ENCODE results near the gene BCKDK. TPM values are rescaled to one million over a fixed set of nuclear protein-coding genes. Genes with fewer than 3 reads are reported as not detected.

BCKDK gene
- total RNA-seq, 1 experiment from 2014 or later: 60.4 TPM

DNA sequence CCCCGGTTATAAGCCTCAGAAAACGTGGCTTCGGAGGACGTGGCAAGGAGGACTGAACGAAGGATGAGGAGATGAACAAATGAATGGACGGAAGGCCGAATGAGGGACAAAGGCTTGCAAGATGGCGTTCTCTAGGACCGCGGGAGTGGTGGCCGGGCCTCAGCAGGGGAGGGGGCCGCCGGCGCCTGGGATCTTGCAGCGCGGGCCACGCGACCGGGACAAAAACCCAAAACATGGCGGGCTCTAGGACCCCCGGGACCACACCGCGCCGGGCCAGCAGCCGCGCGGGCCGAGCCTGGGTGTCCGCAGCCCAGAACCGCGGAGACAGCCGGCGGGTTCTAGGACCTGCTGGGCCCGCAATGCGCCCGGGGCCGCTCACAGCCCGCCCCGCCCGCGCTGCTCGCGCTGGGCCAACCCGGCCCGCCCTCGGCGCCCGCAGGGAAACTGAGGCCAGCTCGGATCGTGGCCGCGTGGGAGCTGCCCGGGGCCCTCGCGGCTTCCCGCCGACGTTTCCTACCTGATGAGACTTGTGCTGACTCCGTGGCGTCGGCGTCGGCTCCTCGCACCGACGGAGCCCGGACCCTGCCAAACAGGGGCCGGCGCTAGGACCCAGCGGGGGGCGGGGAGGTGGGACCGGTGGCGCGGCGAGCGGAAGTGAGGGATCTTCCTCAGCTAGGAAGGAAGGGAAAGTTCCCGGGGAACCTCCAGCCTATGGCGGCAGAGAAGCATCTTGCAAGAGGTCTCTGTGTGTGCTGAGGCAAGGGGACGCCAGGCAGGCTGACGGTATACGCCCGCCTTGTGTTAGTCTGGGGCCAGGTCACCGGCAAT, 34.8 kb upstream of the BCKDK start:
- Histone ChIP-seq H3K9me3 (ENCODE audit: control insufficient read depth, insufficient read depth, low read depth, low read length) (no peaks in the 10 kb centered on the region), H3K36me3 (ENCODE audit: control insufficient read depth, insufficient read depth, low read length) (peaks cover 10% of the 10 kb centered on the region), H3K4me3 (ENCODE audit: low read depth in 2 of 2, low read length in 2 of 2) (peak overlapping the region; percentile 99), H3K27me3 (ENCODE audit: control insufficient read depth, insufficient read depth, low read length) (no peaks in the 10 kb centered on the region), H3K4me1 (ENCODE audit: control insufficient read depth, insufficient read depth, low read length) (peaks cover 10% of the 10 kb centered on the region; the same call in 1 of the 2 replicates), H3K27ac (ENCODE audit: low read length) (peak overlapping the region; percentile 97)
- no TSS peak for BruUV-seq (replicated peaks)
- ATAC-seq: peak; percentile 89
- TF ChIP-seq, protein P1, sequence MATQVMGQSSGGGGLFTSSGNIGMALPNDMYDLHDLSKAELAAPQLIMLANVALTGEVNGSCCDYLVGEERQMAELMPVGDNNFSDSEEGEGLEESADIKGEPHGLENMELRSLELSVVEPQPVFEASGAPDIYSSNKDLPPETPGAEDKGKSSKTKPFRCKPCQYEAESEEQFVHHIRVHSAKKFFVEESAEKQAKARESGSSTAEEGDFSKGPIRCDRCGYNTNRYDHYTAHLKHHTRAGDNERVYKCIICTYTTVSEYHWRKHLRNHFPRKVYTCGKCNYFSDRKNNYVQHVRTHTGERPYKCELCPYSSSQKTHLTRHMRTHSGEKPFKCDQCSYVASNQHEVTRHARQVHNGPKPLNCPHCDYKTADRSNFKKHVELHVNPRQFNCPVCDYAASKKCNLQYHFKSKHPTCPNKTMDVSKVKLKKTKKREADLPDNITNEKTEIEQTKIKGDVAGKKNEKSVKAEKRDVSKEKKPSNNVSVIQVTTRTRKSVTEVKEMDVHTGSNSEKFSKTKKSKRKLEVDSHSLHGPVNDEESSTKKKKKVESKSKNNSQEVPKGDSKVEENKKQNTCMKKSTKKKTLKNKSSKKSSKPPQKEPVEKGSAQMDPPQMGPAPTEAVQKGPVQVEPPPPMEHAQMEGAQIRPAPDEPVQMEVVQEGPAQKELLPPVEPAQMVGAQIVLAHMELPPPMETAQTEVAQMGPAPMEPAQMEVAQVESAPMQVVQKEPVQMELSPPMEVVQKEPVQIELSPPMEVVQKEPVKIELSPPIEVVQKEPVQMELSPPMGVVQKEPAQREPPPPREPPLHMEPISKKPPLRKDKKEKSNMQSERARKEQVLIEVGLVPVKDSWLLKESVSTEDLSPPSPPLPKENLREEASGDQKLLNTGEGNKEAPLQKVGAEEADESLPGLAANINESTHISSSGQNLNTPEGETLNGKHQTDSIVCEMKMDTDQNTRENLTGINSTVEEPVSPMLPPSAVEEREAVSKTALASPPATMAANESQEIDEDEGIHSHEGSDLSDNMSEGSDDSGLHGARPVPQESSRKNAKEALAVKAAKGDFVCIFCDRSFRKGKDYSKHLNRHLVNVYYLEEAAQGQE (IDR thresholded peaks at IDR 0.05; ENCODE audit: insufficient read depth in 1 of 2, low read depth in 2 of 2, low read length in 1 of 2): no peak
- TF ChIP-seq TCF7L2 (IDR thresholded peaks at IDR 0.05; ENCODE audit: low read depth, low read length) (no peak), POLR2AphosphoS5 (IDR thresholded peaks at IDR 0.05; ENCODE audit: low read depth, low read length) (peak; percentile 13; the same call in 1 of the 2 replicates), SIN3A (IDR thresholded peaks at IDR 0.05; ENCODE audit: borderline replicate concordance, insufficient read depth, low read depth, low read length) (no peak)
- TF ChIP-seq, protein P2, sequence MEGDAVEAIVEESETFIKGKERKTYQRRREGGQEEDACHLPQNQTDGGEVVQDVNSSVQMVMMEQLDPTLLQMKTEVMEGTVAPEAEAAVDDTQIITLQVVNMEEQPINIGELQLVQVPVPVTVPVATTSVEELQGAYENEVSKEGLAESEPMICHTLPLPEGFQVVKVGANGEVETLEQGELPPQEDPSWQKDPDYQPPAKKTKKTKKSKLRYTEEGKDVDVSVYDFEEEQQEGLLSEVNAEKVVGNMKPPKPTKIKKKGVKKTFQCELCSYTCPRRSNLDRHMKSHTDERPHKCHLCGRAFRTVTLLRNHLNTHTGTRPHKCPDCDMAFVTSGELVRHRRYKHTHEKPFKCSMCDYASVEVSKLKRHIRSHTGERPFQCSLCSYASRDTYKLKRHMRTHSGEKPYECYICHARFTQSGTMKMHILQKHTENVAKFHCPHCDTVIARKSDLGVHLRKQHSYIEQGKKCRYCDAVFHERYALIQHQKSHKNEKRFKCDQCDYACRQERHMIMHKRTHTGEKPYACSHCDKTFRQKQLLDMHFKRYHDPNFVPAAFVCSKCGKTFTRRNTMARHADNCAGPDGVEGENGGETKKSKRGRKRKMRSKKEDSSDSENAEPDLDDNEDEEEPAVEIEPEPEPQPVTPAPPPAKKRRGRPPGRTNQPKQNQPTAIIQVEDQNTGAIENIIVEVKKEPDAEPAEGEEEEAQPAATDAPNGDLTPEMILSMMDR (IDR thresholded peaks at IDR 0.05): no peak
- ChIA-PET CTCF (interaction anchor here (1.5 kb wide), 1 partner anchor 89 kb away, joined by 3 read pairs; no protein-coding TSS in a partner anchor), POLR2A (interaction anchor here (0.6 kb wide), 1 partner anchor 107 kb away, joined by 7 read pairs; no protein-coding TSS in a partner anchor)
- DNase-seq (ENCODE audit: low read depth, low spot score): peak; percentile 30
- in situ Hi-C loops (cut with HindIII; ENCODE audit: low pct_unique_long_range_greater_than_20kb, low sequenced_read_pairs) (no loop called here), intact Hi-C loops (cut with micrococcal nuclease; ENCODE audit: unreplicated experiment) (no loop called here)

DNA sequence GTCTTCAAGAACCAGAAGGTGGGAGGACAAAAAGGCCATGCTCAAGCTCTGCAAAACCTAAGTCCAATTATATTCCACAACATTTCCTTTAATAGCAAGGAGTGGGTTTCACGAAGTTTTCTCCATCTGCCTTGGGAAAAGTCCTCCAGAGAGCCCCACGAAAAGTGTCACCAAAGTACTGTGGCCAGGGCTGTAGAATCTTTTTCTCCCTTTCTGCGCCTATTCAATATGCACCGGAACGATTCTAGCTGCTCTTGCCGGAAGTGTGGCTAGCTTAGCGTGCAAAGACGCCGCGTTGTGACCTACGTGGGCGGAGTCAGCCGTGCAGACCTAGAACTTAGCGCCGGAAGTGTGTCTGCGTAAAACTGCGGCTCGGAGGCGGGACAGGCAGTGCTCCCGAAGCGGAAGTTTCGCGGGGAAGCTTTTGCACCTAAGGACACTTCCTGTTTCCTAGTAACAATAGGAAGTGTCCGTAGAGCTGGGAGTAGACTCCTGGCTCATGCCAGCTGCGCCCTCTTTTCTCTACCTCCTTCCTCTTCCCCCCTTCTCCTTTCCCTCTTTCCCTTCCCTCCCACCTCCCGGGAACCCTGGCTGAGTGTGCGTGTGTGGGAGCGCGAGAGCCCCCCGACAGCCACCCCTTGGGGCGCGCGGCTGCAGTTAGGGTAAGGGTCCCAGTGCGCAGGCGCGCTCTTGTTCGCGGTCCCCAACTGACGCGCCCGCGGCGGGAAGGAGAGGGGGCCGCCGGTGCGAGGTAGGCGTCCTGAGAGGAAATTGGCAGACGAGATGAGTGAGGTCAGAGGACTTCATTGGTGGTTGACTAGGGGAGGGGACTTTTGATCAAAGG, 34.0 kb upstream of the BCKDK start, which contains the start of the genes ZNF646 and ZNF668:
ZNF646 (plus strand) TSS at position 453 of the 844 bp plus-strand sequence. CDS start 1,903 bp downstream, outside the sequence.
ZNF668 (minus strand) TSS at position 271 of the 844 bp plus-strand sequence. CDS start 9,781 bp downstream, outside the sequence.
- peak; percentile 96 for DNase-seq (ENCODE audit: low read depth, low spot score)
- H3K4me3 ChIP-seq (ENCODE audit: low read depth in 2 of 2, low read length in 2 of 2): peak within 1 kb of the TSS; percentile 99
- no TSS peak for BruUV-seq (replicated peaks)

More for the DNA sequence above, 34.0 kb upstream of the BCKDK start, which contains the start of the genes ZNF646 and ZNF668:
- ATAC-seq: peak; percentile 93
- H3K27ac ChIP-seq (ENCODE audit: low read length): peak within 1 kb of the TSS; percentile 97
- CTCF ChIA-PET: interaction anchor here (0.7 to 1.5 kb wide), 2 partner anchors 68 to 90 kb away, joined by 3 to 7 read pairs; no protein-coding TSS in a partner anchor
- in situ Hi-C loops (cut with HindIII; ENCODE audit: low pct_unique_long_range_greater_than_20kb, low sequenced_read_pairs): no loop called here
- TF ChIP-seq, protein P1 (IDR thresholded peaks at IDR 0.05; ENCODE audit: insufficient read depth in 1 of 2, low read depth in 2 of 2, low read length in 1 of 2): 0 out of 4 replicates have a peak, but pooled peaks of 1 of the 2 experiments have one; percentile 44
- TF ChIP-seq TCF7L2 (IDR thresholded peaks at IDR 0.05; ENCODE audit: low read depth, low read length): peak; percentile 69
- TF ChIP-seq, protein P2 (IDR thresholded peaks at IDR 0.05): no peak
- peak; percentile 91 for TF ChIP-seq POLR2AphosphoS5 (IDR thresholded peaks at IDR 0.05; ENCODE audit: low read depth, low read length)
- TF ChIP-seq SIN3A (IDR thresholded peaks at IDR 0.05; ENCODE audit: borderline replicate concordance, insufficient read depth, low read depth, low read length): peak; percentile 88; the same call in 1 of the 2 replicates
- POLR2A ChIA-PET: interaction anchor here (0.6 kb wide), 1 partner anchor 108 kb away, joined by 7 read pairs; no protein-coding TSS in a partner anchor
- intact Hi-C loops (cut with micrococcal nuclease; ENCODE audit: unreplicated experiment): loop anchor here (1.0 kb wide), 1 partner anchor 22 kb away; no protein-coding TSS in a partner anchor
- peaks cover 10% of the 10 kb centered on the region; the same call in 1 of the 2 replicates for H3K4me1 ChIP-seq (ENCODE audit: control insufficient read depth, insufficient read depth, low read length)
- H3K27me3 ChIP-seq (ENCODE audit: control insufficient read depth, insufficient read depth, low read length): no peaks in the 10 kb centered on the region
- H3K9me3 ChIP-seq (ENCODE audit: control insufficient read depth, insufficient read depth, low read depth, low read length): no peaks in the 10 kb centered on the region
- peaks cover 10% of the 10 kb centered on the region for H3K36me3 ChIP-seq (ENCODE audit: control insufficient read depth, insufficient read depth, low read length)
